Measurements from ENCODE around the gene ZACN.
"Not testable (repeated sequence)": the region's sequence is repeated elsewhere in the genome, so short reads cannot be mapped to it uniquely, and the experiment has no call there.

Gene ZACN

DNA sequence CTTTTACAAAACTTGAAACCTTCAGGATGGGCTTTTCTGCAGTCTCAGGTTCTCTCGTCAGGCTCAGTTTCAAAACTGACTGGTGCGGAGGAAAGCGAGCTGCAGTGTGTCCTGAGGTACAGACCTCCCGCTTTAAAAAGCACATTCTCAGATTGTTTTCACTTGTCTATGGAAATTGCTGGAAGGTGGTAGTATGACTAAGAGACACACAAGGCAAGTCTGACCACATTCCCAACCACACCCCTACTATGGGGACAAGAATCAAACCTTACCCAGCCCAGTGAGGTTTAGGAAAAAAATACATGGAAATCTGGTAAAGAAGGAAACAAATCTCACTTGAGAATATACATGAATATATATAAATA, 24.9 kb upstream of the ZACN start:
- peak; percentile 20 for DNase-seq

DNA sequence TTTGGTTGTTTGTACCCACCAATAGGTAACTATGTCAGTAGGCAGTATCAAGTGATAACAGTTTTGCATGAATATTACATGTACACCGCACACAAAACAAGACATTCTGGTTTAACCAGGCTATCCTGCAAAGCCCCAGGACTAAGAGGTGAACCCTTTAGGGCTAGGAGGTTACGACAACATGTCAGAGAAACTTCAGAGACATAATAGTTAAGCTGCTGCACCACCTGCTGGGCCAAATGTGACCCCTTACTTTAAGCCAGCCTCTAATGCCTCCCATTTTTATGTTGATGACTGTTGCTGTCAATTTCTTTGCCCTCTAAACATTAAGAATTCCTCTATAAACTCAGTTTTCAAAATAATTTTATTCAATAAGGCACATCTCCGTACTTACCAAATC, 22.1 kb upstream of the ZACN start:
- no peak for DNase-seq

DNA sequence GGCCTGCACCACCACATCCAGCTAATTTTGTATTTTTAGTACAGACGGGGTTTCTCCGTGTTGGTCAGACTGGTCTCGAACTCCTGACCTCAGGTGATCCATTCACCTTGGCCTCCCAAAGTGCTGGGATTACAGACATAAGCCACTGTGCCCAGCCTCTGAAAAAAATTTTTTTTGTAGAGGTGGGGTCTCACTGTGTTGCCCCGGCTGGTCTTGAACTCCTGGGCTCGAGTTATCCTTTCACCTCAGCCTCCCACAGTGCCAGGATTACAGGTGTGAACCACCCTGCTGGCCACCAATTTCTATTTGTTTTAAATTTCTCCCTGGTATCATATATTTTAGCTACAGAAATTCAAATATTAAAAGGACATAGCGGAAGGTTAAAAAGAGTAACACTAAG, 20.7 kb upstream of the ZACN start:
- DNase-seq = not testable (repeated sequence)

DNA sequence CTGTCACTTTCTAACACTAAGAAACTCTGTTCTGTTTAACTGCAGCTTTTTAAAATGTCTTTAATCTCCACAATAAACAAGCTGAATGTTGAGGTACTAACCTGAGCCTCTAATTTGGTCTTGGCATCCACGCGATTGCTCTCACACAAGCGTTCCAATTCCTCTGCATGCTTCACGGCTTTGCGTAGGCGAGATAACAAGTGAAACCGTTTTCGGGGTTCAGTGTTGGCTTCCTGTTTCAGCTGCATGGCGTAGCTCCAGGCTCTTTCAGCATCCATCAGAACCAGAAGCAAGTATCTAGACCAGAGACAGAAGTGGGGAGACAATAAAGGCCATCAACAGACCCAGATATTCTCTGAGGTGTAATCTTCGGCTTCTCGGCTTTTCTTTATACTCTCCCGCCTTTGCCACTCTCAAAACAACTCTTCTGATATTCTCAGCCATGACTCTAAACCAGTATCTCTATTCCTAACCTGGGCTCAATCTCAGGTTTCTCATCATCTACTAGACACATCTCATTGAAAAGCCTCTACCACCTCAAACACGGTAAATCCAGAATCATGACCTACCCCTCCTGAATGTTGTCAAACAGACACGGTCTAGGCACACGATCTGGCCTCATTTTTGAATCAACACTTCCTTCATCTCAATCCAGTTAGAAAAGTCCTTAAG, 15.0 kb upstream of the ZACN start:
- no peak for DNase-seq

DNA sequence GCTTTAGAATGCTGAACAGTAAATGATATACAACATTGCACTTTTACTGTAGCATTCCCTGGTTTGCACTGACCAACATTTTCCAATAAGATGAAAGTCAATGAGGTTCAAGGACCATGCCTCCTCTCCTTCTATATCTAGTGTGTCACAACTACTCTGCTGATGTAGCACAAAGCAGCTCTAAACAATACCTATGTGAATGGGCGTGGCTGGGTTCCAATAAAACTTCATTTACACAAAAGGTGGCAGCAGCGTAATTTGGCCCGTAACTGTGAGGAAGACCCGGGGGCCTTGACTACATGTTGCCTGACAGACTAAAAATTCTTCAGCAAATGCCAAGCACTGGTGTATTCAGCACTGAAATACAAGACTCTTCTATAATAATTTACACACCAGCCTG, 13.2 kb upstream of the ZACN start:
- DNase-seq = no peak

DNA sequence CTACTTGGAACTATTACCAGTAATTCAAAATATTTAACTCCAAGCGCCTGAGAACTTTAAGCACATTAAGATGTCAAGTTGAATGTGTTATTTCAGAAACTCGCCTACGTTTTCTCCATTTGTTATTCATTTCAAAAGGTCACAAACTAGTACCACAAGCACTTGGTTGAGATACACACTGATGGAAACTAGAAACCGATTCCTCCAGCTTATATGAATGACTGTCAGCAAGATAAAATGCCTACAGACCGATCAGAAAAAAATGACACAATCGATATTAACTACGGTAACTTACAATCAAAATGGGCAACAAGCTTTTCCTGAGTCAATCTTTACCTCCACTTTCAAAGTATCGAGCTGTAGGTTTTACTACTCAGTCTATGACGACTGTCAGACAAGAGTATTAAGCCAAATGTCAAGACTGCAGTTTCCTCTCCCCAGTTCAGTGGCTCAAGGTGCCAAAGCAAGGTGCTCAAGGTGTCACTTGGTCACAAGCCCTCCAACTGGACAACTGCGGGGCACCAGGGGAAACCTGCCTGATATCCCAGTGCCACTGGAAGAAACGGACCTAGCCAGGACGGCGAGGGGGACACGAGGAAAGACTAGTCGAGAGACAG, 7.3 kb upstream of the ZACN start:
- no peak for DNase-seq

DNA sequence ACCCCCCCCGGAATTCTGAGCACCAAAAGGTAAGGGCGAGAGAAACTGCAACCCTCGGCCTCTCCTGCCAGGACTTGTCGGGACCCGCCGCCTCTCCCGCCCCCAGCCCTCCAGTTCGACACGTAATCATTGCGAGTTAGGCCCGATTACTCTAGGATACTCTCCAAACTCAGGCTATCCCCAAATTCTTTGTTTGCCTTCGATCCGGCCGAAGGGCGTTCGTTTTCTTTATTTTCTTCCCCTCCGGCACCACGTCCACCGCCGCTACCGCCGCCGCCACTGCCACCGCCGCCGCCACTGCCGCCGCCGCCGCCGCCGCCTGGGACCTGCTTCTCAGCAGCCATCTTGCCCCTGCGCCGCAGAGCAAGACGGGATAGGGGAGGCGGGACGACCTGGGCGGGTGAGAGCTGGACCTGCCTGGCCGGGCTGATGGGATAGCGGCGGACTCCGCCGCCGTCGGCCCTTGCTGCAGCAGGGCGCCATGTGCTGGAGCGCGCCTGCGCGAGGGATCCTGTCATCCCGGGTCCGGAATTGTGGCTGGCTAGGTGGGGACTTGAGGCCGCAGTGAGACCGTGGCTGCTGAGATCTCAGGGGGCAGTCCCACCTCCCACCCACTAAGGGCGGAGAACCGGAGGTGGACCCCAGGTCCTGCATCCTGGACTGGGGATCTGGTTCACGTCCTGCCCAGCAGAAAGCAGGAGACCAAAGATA, 6.7 kb upstream of the ZACN start, which contains the start of gene SRP68:
Gene SRP68, minus strand, starts transcription at position 370 of the 711 bp plus-strand sequence. Its CDS starts 26 bp downstream, at position 344.
- DNase-seq = peak; percentile 90

DNA sequence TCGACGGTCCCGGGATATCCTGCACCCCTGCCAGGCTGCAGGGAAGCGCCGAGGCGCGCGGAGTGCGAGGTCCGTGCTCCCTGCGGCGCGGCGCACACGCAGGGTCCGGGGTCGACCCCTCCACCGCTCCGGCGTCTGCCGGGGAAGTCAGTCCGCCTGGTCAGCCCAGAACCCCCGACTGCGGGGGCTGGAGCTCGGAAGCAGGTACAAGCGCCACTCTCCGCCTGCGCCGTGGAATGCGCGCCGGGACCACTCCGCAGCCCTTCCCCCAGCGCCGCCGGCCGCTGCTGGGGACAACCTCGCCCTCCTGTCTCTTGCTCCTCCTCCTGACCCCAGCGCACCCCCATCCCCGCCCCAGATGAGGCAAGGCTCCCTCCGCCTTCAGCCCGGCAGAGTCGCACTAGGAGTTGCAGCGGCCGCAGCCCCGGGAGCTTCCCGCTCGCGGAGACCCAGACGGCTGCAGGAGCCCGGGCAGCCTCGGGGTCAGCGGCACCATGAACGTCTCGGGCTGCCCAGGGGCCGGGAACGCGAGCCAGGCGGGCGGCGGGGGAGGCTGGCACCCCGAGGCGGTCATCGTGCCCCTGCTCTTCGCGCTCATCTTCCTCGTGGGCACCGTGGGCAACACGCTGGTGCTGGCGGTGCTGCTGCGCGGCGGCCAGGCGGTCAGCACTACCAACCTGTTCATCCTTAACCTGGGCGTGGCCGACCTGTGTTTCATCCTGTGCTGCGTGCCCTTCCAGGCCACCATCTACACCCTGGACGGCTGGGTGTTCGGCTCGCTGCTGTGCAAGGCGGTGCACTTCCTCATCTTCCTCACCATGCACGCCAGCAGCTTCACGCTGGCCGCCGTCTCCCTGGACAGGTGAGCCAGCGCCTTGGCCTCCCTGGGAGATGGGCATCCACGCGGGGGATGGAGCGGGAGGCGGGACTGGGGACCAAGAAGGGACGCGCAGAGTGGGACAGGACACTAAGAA, 4.3 kb upstream of the ZACN start, which contains the start of gene GALR2:
Gene GALR2, plus strand, starts transcription at position 392 of the 974 bp plus-strand sequence. Its CDS starts 103 bp downstream, at position 495.
- no peak for DNase-seq

DNA sequence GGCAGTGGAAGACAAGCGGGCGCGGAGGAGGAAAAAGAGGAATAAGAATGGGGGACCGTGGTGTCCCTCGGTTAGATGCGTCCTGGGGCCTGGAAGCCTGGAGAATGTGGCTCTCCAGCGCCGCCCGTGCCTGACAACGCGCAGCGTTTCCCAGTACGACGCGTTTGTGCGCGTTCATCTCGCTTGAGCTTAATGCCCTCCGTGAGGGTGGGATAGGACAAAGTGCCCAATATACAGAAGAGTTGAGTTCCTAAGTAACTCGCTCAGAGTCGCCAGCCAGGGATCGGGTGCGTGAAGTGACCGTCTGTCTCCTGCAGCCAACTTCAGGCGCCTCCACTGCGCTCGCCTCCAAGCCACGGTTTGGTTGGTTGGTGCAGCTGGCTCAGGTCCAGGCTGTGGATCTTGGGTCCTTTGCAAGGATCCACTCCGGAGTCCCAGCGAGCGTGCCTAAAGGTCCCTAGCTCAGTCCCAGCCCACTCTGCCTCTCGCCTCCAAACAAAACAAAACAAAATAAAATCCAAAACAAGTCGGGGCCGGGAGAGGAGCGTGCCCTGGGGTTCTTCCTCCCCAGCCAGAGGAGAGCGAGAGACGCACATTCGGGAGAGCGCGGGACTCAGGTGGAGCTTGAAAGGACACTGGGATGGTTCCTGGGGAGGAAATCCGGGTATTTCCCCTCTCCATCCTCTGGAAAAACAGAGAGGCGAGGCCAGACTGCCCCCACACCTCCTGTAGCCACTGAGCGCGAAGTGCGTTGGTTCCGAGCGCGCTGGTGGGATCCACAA, 3.4 kb upstream of the ZACN start:
- DNase-seq = no peak

DNA sequence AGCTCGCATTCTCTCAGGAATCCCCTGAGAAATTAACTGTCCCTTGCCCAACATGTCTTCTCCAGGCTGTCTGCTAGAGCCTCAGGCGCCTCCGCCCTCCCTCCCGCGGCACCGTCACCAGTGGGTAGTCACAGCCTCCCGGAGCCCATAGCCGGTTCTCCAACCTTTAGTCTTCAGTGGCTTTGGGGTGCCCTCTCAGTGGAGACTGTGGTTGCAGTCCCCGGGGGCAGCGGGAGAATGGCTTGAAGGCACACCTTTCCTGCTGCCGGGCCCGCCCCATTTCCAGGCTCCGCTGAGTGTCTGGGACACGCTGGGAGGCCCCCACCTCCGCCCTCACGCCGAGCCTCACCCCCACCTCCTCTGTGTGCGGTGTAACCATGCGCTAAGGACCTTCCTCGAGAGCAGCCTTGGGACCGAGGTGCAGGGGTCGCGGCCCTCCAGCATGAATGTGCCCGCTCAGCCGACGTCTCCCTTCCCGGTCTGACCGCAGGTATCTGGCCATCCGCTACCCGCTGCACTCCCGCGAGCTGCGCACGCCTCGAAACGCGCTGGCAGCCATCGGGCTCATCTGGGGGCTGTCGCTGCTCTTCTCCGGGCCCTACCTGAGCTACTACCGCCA, 2.7 kb upstream of the ZACN start:
- DNase-seq = no peak

DNA sequence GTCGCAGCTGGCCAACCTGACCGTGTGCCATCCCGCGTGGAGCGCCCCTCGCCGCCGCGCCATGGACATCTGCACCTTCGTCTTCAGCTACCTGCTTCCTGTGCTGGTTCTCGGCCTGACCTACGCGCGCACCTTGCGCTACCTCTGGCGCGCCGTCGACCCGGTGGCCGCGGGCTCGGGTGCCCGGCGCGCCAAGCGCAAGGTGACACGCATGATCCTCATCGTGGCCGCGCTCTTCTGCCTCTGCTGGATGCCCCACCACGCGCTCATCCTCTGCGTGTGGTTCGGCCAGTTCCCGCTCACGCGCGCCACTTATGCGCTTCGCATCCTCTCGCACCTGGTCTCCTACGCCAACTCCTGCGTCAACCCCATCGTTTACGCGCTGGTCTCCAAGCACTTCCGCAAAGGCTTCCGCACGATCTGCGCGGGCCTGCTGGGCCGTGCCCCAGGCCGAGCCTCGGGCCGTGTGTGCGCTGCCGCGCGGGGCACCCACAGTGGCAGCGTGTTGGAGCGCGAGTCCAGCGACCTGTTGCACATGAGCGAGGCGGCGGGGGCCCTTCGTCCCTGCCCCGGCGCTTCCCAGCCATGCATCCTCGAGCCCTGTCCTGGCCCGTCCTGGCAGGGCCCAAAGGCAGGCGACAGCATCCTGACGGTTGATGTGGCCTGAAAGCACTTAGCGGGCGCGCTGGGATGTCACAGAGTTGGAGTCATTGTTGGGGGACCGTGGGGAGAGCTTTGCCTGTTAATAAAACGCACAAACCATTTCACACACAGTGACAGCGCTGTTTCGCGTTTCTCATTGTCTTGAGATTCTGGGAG, 2.0 kb upstream of the ZACN start:
- no peak for DNase-seq

DNA sequence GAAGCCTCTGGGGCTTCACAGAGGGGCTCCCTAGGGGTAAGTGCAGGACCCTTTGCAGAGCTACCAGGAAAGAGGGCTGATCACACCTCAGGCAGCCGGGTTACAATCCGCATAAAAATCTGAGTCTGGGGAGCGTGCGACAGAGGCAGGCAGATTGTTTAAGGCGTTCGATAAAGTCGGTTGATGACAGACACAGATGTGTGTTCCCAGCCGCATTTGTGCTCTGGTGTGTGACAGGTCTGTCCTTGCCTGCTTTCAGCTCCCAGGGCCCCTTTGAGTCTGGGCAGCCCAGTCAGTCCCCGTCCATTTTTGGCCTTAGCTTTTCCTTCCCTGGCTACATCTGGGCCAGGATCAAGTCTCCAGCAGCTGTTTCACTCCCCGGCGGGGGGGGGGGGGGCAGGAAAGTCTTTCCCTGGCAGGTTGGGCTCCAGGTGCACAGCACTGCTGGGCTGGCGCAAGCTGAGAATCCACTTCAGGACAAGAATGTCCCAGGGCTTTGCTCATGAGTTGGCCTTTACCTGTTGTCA, 1.3 kb upstream of the ZACN start:
- no peak for DNase-seq

DNA sequence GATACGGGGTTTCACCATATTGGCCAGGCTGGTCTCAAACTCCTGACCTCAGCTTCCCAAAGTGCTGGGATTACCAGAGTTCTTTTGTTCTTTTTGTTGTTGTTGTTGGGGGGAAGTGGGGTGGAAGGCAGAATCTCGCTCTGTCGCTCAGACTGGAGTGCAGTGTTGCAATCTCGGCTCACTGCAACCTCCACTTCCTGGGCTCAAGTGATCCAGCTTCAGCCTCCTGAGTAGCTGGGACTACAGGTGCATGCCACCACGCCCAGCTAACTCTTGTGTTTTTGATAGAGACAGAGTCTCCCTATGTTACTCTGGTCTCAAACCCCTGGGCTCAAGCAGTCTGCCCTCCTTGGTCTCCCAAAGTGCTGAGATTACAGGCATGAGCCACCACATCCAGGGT, 612 bp upstream of the ZACN start:
- not testable (repeated sequence) for DNase-seq

DNA sequence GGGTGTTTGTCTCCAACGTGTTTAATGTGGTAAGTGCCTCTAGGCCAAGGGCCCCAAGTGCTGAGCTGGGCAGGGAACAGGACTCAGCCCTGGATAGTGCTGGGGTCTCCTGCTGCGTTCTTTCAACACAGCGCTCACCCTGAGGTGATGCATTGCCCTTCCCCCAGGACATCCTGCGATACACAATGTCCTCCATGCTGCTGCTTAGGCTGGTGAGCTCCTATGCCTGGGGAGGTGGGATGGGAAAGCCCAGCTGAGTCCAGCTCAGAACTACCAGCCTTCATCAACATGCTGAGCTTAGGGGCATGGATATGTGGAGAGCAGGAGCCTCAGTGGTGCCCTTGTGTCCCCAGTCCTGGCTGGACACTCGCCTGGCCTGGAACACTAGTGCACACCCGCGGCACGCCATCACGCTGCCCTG, 563 bp downstream of the ZACN start:
- no peak for DNase-seq

DNA sequence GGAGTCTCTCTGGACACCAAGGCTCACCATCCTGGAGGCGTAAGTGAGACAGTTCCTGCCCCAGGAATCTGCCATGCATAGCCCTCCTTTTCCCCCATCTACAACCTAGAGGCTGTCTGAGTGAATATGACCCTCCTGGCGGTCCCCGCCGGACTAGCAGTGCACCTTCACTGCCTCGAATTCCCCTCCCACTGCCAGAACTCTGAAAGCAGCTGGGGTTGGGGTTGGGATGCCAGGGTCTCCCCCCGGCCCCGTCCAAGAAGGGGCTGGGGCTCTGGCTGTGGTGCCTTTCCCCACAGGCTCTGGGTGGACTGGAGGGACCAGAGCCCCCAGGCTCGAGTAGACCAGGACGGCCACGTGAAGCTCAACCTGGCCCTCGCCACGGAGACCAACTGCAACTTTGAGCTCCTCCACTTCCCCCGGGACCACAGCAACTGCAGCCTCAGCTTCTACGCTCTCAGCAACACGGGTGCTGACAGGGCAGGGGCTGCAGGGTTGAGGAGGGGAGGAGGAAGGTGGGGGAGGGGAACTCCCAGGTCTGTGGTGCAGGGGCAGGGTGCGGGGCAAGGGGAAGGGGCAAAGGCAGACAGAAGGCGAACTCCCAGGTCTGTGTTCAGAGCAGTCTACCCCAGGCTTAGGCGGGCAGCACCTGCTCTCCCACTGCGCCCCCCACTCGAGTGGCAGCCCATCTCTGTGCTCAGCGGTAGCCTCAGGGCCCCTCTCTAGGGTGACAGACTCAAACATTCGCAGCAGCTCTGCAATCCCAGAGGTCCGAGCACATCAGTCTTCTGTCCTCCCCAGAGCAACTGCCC, 1.2 kb downstream of the ZACN start:
- no peak for DNase-seq

DNA sequence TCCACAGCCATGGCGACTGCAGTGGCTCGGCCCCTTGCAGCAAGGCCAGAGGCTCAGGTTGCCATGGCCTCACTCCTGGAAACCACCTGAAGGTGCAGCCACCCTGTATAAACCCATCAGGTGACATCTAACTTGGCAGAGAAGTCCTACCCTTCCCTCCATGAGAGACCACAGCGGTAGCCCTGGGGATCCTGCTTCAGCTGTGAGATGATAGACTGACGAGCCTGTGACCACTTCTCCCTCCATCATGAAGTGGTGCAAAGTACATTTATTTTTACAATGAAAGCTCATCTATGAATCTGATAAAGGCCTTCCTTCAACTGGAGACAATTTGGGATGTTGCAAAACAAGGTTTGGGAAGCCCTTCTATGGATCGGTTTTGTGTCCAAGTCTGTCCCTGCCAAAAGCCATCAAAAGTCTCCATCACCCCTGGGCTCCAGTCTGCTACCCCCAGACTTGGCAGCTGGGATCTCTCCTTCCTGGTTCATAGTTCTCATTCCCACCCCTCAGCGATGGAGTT, 1.8 kb downstream of the ZACN start:
- DNase-seq = no peak

DNA sequence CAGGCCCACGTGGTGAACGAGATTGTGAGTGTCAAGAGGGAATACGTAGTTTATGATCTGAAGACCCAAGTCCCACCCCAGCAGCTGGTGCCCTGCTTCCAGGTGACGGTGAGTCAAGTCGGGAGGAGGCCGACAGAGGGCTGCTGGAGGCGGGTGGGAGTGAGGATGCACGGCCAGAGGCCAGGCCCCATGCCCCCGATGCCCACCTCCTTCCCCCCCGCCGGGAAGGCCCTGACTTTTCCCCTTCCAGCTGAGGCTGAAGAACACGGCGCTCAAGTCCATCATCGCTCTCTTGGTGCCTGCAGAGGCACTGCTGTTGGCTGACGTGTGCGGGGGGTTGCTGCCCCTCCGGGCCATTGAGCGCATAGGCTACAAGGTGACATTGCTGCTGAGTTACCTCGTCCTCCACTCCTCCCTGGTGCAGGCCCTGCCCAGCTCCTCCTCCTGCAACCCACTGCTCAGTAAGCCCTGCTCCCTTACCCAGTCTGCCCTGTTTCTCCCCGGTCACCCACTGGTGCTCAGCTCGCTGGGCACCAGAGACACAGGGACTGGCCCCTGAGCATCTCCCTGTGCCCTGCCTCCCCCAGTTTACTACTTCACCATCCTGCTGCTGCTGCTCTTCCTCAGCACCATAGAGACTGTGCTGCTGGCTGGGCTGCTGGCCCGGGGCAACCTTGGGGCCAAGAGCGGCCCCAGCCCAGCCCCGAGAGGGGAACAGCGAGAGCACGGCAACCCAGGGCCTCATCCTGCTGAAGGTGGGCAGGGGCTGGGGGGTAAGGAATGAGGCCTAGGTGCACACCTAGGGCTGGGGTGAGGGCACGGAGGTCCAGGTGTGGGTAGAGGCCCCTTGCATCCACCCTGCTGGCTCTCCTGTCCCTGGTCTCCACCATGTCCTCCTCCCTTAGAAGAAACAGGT, 2.6 kb downstream of the ZACN start:
- no peak for DNase-seq

Measured in NCI-H226 (cell line).